OCI-LY7 (cell line): ENCODE results near the gene PITPNC1.

Source experiments
- EZH2phosphoT487 ChIP-seq: fragments of 200-600 bp; sonication (generic); IDR thresholded peaks from 2 replicates; pipeline ENCODE4 v1.6.1; 2018; ENCODE audit warnings: low read depth, borderline replicate concordance, mild to moderate bottlenecking, mixed run types, antibody characterized with exemption, low read length, moderate library complexity, mixed read lengths
- TF ChIP-seq, protein P1 (sequence below): fragments of 200-600 bp; sonication (generic); conservative IDR thresholded peaks from 2 replicates; pipeline ENCODE4 v1.5.1; 2014; ENCODE audit warnings: mild to moderate bottlenecking, antibody characterized with exemption, low read length, moderate library complexity, mixed read lengths

DNA sequence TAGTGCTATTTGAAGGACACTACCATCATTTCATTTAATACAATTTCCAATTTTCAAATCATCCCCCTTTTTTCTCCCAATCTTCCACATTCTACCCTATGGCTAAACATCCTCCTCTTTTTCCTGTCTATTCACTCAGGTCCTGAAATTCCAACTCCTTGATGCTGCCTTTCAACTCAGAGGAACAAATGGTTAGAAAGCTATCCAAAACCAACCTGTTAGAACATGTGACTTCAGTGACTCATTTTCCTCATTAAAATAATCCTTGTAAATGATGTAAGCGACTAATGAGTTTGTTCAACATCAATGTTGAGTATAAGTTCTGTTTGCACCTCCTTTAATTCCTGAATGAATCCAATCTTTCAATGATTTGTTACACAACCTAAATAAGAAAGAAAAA is 16.2 kb upstream of the PITPNC1 start:
- TF ChIP-seq, protein P1, sequence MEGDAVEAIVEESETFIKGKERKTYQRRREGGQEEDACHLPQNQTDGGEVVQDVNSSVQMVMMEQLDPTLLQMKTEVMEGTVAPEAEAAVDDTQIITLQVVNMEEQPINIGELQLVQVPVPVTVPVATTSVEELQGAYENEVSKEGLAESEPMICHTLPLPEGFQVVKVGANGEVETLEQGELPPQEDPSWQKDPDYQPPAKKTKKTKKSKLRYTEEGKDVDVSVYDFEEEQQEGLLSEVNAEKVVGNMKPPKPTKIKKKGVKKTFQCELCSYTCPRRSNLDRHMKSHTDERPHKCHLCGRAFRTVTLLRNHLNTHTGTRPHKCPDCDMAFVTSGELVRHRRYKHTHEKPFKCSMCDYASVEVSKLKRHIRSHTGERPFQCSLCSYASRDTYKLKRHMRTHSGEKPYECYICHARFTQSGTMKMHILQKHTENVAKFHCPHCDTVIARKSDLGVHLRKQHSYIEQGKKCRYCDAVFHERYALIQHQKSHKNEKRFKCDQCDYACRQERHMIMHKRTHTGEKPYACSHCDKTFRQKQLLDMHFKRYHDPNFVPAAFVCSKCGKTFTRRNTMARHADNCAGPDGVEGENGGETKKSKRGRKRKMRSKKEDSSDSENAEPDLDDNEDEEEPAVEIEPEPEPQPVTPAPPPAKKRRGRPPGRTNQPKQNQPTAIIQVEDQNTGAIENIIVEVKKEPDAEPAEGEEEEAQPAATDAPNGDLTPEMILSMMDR: no peak
- TF ChIP-seq EZH2phosphoT487: no peak
